ENCODE data around the gene PDE4D. TPM values are rescaled to one million over a fixed set of nuclear protein-coding genes. Genes with fewer than 3 reads are reported as not detected.

Gene PDE4D
- total RNA-seq, 4 donors from 2014 or later, result 35.0 to 121 (median 63.4) TPM

DNA sequence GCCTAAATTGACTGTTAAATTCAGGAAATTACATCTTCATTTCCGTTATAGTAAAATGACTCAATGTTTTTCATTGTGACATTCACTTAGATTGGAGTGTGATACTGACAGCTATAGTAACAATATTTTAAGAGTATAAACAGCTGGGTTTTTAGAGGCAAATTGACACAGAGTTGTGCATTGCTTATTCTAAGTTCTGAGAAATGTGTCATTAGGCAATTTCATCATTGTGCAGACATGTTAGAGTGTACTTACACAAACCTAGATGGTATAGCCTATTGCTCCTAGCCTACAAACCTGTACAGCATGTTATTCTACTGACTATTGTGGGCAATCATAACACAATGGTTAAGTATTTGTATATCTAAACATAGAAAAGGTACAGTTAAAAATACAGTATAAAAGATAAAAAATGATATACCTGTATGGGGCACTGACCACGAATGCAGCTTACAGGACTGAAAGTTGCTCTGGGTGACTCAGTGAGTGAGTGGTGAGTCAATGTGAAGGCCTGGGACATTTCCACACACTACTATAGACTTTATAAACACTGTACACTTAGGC, 132.7 kb downstream of the PDE4D start:
- 34 to 38% methylated on average over 2 of the region's 2 CpGs for WGBS, 2 donors (ENCODE audit: low coverage in 1 of 2)
- Histone ChIP-seq H3K36me3 (no peaks in the 10 kb centered on the region), H3K4me3 (no peak overlapping the region), H3K27ac (no peak overlapping the region), H3K27me3 (no peaks in the 10 kb centered on the region), H3K4me1 (no peaks in the 10 kb centered on the region), H3K9me3 (no peaks in the 10 kb centered on the region)
- TF ChIP-seq POLR2A (IDR thresholded peaks at IDR 0.05) (no peak), EP300 (IDR thresholded peaks at IDR 0.05) (no peak), POLR2AphosphoS5 (IDR thresholded peaks at IDR 0.05) (no peak)
- TF ChIP-seq, protein P1, sequence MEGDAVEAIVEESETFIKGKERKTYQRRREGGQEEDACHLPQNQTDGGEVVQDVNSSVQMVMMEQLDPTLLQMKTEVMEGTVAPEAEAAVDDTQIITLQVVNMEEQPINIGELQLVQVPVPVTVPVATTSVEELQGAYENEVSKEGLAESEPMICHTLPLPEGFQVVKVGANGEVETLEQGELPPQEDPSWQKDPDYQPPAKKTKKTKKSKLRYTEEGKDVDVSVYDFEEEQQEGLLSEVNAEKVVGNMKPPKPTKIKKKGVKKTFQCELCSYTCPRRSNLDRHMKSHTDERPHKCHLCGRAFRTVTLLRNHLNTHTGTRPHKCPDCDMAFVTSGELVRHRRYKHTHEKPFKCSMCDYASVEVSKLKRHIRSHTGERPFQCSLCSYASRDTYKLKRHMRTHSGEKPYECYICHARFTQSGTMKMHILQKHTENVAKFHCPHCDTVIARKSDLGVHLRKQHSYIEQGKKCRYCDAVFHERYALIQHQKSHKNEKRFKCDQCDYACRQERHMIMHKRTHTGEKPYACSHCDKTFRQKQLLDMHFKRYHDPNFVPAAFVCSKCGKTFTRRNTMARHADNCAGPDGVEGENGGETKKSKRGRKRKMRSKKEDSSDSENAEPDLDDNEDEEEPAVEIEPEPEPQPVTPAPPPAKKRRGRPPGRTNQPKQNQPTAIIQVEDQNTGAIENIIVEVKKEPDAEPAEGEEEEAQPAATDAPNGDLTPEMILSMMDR (IDR thresholded peaks at IDR 0.05), result no peak
- ATAC-seq, result no peak

DNA sequence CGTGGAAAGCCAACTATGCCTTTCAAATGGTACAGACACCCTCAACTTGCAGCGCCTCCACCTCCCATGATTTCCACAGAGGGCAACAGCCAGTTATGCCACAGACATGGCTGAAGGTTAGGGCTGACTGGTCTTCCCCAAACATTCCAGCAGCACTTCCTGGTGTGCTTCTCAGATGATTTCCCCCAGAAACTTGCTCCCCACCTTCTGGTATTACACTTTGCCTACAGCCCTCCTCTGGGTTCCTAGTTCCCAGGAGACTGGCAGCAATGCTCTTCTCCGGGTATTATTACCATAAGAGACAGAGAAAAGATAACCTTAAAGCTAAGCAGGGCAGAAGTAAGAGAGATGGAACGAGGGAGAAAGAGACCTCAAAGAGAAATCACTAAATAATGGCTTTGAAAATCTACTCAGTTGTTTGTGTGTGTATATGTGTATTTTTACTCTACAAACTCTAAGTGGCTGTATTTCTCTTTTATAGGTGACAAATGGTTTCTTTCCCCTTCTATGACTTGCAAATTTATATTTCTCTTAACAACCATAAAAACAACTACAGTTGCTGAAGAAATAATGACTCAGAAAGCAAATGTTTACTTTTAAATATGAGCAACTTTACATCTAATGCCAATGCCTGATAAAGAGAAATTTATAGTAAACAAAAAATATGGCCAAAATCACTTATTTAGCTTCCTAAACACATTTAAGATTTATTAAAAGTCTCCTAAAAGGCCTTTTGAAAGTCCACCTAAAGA, 133.8 kb downstream of the PDE4D start:
- no peak overlapping the region for H3K27ac ChIP-seq
- 64% methylated on average over 2 to 3 of the region's 4 CpGs for WGBS, 2 donors (ENCODE audit: low coverage in 1 of 2)
- TF ChIP-seq EP300 (IDR thresholded peaks at IDR 0.05), result no peak
- no peak for TF ChIP-seq POLR2A (IDR thresholded peaks at IDR 0.05)
- TF ChIP-seq, protein P1 (IDR thresholded peaks at IDR 0.05), result no peak
- no peak for TF ChIP-seq POLR2AphosphoS5 (IDR thresholded peaks at IDR 0.05)

DNA sequence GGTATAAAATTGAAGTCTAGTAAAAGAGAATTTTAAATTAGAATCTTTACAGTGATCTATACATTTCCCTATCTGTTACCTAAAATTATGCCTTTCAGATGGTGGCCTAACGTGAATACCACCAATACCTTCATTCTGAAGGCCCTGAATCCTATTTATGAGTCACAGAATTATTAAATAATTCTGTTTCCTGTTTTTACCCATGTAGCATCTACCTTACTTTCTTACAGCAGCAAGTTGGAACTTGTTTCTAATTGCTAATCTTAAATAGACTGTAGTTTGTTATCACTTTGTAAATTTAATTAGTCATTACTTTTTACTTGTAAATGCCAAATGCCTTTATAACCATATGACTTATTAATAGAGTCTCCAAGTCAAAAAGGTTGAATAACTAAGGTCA, 135.0 kb downstream of the PDE4D start:
- H3K4me3 ChIP-seq, result no peak overlapping the region
- no peaks in the 10 kb centered on the region for H3K27me3 ChIP-seq
- no peaks in the 10 kb centered on the region for H3K9me3 ChIP-seq
- no peaks in the 10 kb centered on the region for H3K4me1 ChIP-seq
- no peak for ATAC-seq
- no peak overlapping the region for H3K27ac ChIP-seq
- 78 to 90% methylated on average over 1 of the region's 1 CpG for WGBS, 2 donors (ENCODE audit: low coverage in 1 of 2)
- TF ChIP-seq POLR2AphosphoS5 (IDR thresholded peaks at IDR 0.05) (no peak), POLR2A (IDR thresholded peaks at IDR 0.05) (no peak), EP300 (IDR thresholded peaks at IDR 0.05) (no peak)
- TF ChIP-seq, protein P1 (IDR thresholded peaks at IDR 0.05), result no peak
- H3K36me3 ChIP-seq, result no peaks in the 10 kb centered on the region

More for the DNA sequence above, 133.8 kb downstream of the PDE4D start:
- no peak overlapping the region for H3K4me3 ChIP-seq
- H3K4me1 ChIP-seq, result no peaks in the 10 kb centered on the region
- no peak for ATAC-seq
- no peaks in the 10 kb centered on the region for H3K9me3 ChIP-seq
- no peaks in the 10 kb centered on the region for H3K36me3 ChIP-seq
- no peaks in the 10 kb centered on the region for H3K27me3 ChIP-seq

DNA sequence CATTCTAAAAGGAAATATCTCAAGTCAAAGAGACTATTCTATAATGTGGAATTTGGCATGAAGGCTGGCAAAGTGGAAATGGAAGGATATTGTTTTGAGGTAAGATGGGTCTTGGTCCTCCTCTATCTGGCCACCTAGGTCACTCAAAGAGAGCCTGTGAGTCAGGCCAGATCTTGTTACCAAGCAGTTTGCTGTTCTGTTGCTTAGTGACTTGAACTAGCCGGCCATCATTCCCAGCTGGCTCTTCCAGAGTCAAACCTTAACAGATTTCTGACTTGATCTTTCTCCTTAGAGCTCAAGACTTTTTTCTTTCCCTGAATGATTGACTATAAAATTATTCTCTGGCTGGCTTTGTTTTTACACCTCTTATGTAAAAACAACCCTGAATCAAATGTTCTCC, 136.1 kb downstream of the PDE4D start:
- ATAC-seq, result no peak
- no peaks in the 10 kb centered on the region for H3K27me3 ChIP-seq
- TF ChIP-seq POLR2AphosphoS5 (IDR thresholded peaks at IDR 0.05) (no peak), POLR2A (IDR thresholded peaks at IDR 0.05) (no peak), EP300 (IDR thresholded peaks at IDR 0.05) (no peak)
- TF ChIP-seq, protein P1 (IDR thresholded peaks at IDR 0.05), result no peak
- 67% methylated on average over 1 of the region's 1 CpG; no CpG with 5 or more reads in 1 of the 2 donors for WGBS, 2 donors (ENCODE audit: low coverage in 1 of 2)
- H3K4me1 ChIP-seq, result no peaks in the 10 kb centered on the region
- H3K4me3 ChIP-seq, result no peak overlapping the region
- no peaks in the 10 kb centered on the region for H3K9me3 ChIP-seq
- no peaks in the 10 kb centered on the region for H3K36me3 ChIP-seq
- H3K27ac ChIP-seq, result no peak overlapping the region
